COR-L47 (cell line): ENCODE results near the gene PCBD2.
"Not testable (repeated sequence)": the region's sequence is repeated elsewhere in the genome, so short reads cannot be mapped to it uniquely, and the experiment has no call there.

Experiments
- DNase-seq: peaks from one replicate; lab custom pipeline; 2025; lab: John Stamatoyannopoulos, UW

PCBD2 gene

GRCh38 chr5:134906811-134907210 is 1.9 kb downstream of the PCBD2 start:
- DNase-seq: no peak

- not testable (repeated sequence) for DNase-seq
Observed at GRCh38 chr5:134910752-134911151, 5.8 kb downstream of the PCBD2 start.

- no peak for DNase-seq
Observed at GRCh38 chr5:134911285-134912206, 6.6 kb downstream of the PCBD2 start.

GRCh38 chr5:134913254-134913653 is 8.3 kb downstream of the PCBD2 start:
- no peak for DNase-seq

- DNase-seq: no peak
Observed at GRCh38 chr5:134913795-134914194, 8.9 kb downstream of the PCBD2 start.

GRCh38 chr5:134917070-134917815 is 12.3 kb downstream of the PCBD2 start:
- DNase-seq: no peak

- no peak for DNase-seq
Observed at GRCh38 chr5:134918861-134919260, 13.9 kb downstream of the PCBD2 start.

- no peak for DNase-seq
Observed at GRCh38 chr5:134920848-134921575, 16.1 kb downstream of the PCBD2 start.

- no peak for DNase-seq
Observed at GRCh38 chr5:134932508-134932907, 27.6 kb downstream of the PCBD2 start.

GRCh38 chr5:134934202-134934601 is 29.3 kb downstream of the PCBD2 start:
- DNase-seq: no peak

- DNase-seq: no peak
Observed at GRCh38 chr5:134935711-134936602, 31.0 kb downstream of the PCBD2 start.

- no peak for DNase-seq
Observed at GRCh38 chr5:134937526-134937925, 32.6 kb downstream of the PCBD2 start.

- no peak for DNase-seq
Observed at GRCh38 chr5:134938030-134938429, 33.1 kb downstream of the PCBD2 start.

- DNase-seq: no peak
Observed at GRCh38 chr5:134939500-134939899, 34.6 kb downstream of the PCBD2 start.

GRCh38 chr5:134943547-134943946 is 38.6 kb downstream of the PCBD2 start:
- no peak for DNase-seq

- no peak for DNase-seq
Observed at GRCh38 chr5:134944630-134945029, 39.7 kb downstream of the PCBD2 start.

GRCh38 chr5:134945041-134945440 is 40.1 kb downstream of the PCBD2 start:
- DNase-seq: no peak

- DNase-seq: no peak
Observed at GRCh38 chr5:134948911-134949310, 44.0 kb downstream of the PCBD2 start.

GRCh38 chr5:134949316-134949715 is 44.4 kb downstream of the PCBD2 start:
- DNase-seq: no peak

- no peak for DNase-seq
Observed at GRCh38 chr5:134957920-134958608, 53.1 kb downstream of the PCBD2 start.

GRCh38 chr5:134958755-134959154 is 53.8 kb downstream of the PCBD2 start:
- no peak for DNase-seq
